Measurements from ENCODE around the gene NOXA1. TPM values are rescaled to one million over a fixed set of nuclear protein-coding genes. Genes with fewer than 3 reads are reported as not detected.
A peak's percentile ranks its signal among the peaks of the same experiment; 100 is the strongest.

NOXA1 gene
- total and polyA plus RNA-seq, 9 of the 15 experiments (the other 6 are each of a cell fraction or from before 2014, with no cell fraction given), result 0.07 to 1.2 (median 0.20) TPM; not detected in 4

DNA sequence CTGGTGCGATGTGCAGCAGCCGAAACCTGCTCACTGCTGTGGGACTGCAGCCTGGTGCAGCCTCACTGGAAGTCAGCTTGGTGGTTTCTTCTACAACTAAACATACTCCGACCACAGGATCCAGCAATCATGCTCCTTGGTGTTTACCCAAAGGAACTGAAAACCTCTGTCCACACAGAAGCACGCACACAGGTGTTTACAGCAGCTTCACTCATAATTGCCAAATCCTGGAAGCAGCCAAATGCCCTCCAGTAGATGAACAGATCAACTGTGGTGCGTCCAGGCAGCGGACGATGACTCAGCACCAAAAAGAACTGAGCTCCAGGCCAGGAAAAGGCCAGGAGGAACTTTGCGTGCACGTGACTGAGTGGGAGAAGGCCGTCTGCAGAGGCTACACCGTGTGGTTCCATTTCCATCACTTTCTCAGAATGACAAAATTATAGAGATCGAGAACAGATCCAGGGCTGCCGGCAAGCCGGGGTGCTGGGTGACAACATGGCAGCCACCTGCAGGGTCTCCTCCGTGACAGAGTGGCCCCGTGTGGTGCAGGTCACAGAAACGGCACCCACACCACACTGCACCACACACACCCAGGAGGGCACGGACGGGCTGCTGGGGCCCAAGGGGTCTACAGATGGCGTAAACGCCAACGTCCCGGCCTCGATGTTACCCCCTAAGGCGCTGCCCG lies 59.0 kb downstream of the NOXA1 start (continued):
- TF ChIP-seq RBM15 (IDR thresholded peaks at IDR 0.05; ENCODE audit: insufficient read depth, low read length) (no peak), CHCHD3 (CRISPR knock-in tag; IDR thresholded peaks at IDR 0.05) (no peak), ZNF253 (CRISPR knock-in tag; conservative IDR thresholded peaks at IDR 0.05) (no peak), HMG20B (CRISPR knock-in tag; IDR thresholded peaks at IDR 0.05) (no peak), NONO (IDR thresholded peaks at IDR 0.05; ENCODE audit: low read depth in 2 of 2, low read length in 1 of 2) (no peak), FOXA1 (IDR thresholded peaks at IDR 0.05; ENCODE audit: borderline replicate concordance) (no peak), SRF (CRISPR knock-in tag; IDR thresholded peaks at IDR 0.05) (0 out of 4 replicates have a peak, but pooled peaks of 1 of the 2 experiments have one; percentile 7), RNF2 (IDR thresholded peaks at IDR 0.05) (peak; percentile 75; the same call in 1 of the 2 replicates), ELF2 (CRISPR knock-in tag; IDR thresholded peaks at IDR 0.05) (no peak), RFX7 (CRISPR knock-in tag; IDR thresholded peaks at IDR 0.05) (no peak), TBL1XR1 (IDR thresholded peaks at IDR 0.05; ENCODE audit: low read length in 2 of 2) (no peak), POLR2H (tag; IDR thresholded peaks at IDR 0.05; ENCODE audit: low read depth) (no peak)
- TF ChIP-seq, protein P1, sequence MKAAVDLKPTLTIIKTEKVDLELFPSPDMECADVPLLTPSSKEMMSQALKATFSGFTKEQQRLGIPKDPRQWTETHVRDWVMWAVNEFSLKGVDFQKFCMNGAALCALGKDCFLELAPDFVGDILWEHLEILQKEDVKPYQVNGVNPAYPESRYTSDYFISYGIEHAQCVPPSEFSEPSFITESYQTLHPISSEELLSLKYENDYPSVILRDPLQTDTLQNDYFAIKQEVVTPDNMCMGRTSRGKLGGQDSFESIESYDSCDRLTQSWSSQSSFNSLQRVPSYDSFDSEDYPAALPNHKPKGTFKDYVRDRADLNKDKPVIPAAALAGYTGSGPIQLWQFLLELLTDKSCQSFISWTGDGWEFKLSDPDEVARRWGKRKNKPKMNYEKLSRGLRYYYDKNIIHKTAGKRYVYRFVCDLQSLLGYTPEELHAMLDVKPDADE (conservative IDR thresholded peaks at IDR 0.05; ENCODE audit: control insufficient read depth, low read depth, low read length), result no peak
- TF ChIP-seq, protein P2, sequence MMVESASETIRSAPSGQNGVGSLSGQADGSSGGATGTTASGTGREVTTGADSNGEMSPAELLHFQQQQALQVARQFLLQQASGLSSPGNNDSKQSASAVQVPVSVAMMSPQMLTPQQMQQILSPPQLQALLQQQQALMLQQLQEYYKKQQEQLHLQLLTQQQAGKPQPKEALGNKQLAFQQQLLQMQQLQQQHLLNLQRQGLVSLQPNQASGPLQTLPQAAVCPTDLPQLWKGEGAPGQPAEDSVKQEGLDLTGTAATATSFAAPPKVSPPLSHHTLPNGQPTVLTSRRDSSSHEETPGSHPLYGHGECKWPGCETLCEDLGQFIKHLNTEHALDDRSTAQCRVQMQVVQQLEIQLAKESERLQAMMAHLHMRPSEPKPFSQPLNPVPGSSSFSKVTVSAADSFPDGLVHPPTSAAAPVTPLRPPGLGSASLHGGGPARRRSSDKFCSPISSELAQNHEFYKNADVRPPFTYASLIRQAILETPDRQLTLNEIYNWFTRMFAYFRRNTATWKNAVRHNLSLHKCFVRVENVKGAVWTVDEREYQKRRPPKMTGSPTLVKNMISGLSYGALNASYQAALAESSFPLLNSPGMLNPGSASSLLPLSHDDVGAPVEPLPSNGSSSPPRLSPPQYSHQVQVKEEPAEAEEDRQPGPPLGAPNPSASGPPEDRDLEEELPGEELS (CRISPR knock-in tag; IDR thresholded peaks at IDR 0.05; ENCODE audit: borderline replicate concordance), result no peak
- TF ChIP-seq, protein P3, sequence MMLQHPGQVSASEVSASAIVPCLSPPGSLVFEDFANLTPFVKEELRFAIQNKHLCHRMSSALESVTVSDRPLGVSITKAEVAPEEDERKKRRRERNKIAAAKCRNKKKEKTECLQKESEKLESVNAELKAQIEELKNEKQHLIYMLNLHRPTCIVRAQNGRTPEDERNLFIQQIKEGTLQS (IDR thresholded peaks at IDR 0.05), result peak; percentile 83
- TF ChIP-seq, protein P3 (CRISPR knock-in tag; conservative IDR thresholded peaks at IDR 0.05), result no peak
- TF ChIP-seq, protein P4, sequence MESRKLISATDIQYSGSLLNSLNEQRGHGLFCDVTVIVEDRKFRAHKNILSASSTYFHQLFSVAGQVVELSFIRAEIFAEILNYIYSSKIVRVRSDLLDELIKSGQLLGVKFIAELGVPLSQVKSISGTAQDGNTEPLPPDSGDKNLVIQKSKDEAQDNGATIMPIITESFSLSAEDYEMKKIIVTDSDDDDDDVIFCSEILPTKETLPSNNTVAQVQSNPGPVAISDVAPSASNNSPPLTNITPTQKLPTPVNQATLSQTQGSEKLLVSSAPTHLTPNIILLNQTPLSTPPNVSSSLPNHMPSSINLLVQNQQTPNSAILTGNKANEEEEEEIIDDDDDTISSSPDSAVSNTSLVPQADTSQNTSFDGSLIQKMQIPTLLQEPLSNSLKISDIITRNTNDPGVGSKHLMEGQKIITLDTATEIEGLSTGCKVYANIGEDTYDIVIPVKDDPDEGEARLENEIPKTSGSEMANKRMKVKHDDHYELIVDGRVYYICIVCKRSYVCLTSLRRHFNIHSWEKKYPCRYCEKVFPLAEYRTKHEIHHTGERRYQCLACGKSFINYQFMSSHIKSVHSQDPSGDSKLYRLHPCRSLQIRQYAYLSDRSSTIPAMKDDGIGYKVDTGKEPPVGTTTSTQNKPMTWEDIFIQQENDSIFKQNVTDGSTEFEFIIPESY (CRISPR knock-in tag; IDR thresholded peaks at IDR 0.05), result no peak
- TF ChIP-seq, protein P5, sequence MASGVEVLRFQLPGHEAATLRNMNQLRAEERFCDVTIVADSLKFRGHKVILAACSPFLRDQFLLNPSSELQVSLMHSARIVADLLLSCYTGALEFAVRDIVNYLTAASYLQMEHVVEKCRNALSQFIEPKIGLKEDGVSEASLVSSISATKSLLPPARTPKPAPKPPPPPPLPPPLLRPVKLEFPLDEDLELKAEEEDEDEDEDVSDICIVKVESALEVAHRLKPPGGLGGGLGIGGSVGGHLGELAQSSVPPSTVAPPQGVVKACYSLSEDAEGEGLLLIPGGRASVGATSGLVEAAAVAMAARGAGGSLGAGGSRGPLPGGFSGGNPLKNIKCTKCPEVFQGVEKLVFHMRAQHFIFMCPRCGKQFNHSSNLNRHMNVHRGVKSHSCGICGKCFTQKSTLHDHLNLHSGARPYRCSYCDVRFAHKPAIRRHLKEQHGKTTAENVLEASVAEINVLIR (CRISPR knock-in tag; IDR thresholded peaks at IDR 0.05), result no peak
- TF ChIP-seq, protein P6, sequence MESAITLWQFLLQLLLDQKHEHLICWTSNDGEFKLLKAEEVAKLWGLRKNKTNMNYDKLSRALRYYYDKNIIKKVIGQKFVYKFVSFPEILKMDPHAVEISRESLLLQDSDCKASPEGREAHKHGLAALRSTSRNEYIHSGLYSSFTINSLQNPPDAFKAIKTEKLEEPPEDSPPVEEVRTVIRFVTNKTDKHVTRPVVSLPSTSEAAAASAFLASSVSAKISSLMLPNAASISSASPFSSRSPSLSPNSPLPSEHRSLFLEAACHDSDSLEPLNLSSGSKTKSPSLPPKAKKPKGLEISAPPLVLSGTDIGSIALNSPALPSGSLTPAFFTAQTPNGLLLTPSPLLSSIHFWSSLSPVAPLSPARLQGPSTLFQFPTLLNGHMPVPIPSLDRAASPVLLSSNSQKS (CRISPR knock-in tag; IDR thresholded peaks at IDR 0.05), result no peak
